K562 (cell line): Measurements from ENCODE around the gene RFNG. TPM values are rescaled to one million over a fixed set of nuclear protein-coding genes. Genes with fewer than 3 reads are reported as not detected.
A peak's percentile ranks its signal among the peaks of the same experiment; 100 is the strongest.

Experiments used
- ATAC-seq: fragments of 200-7000 bp; cut with Tn5 transposase; 3 replicates; pipeline ENCODE4 v1.9.1; 2020; ENCODE audit warnings: moderate library complexity
- BruUV-seq: library from RNA; stranded (reverse); fragments of 400-500 nt; replicated peaks from 2 replicates; lab custom pipeline; 2021; lab: Mats Ljungman, UMichigan
- CTCF ChIA-PET: fragments of 300-600 bp; formaldehyde crosslinking; extraction: SDS; loops from one replicate; lab custom pipeline; 2021; ENCODE audit warnings: low intra/inter-chr PET ratio; lab: Yijun Ruan, JAX
- POLR2A ChIA-PET: fragments of 300-600, 350-650 bp; sonication (Branson Sonifier 250); formaldehyde crosslinking; extraction: SDS; loops from one replicate; lab custom pipeline; 2021; ENCODE audit warnings: antibody characterized with exemption, inconsistent platforms; lab: Yijun Ruan, JAX
- DNase-seq, 4 experiments: peaks; one replicate each; pipeline versions ENCODE4 v3.0.0 to v3.0.0-alpha.2; 2011 to 2018; ENCODE audit warnings: low spot score in 3 of 4, mixed read lengths in 3 of 4; ENCODE audit errors: extremely low read depth in 1 of 4
- FAIRE-seq: peaks from 2 replicates; lab custom pipeline; 2011; peaks lifted over from hg19 to GRCh38; lab: Jason Lieb, UNC
- H2AFZ ChIP-seq: 2 replicates; pipeline ENCODE4 v1.6.0; 2011; ENCODE audit warnings: low read depth, low read length, control low read depth, inconsistent platforms
- H3K27ac ChIP-seq: fragments of 200-600 bp; 3 replicates; pipeline ENCODE4 v1.8.0; 2011; ENCODE audit warnings: low read depth, mild to moderate bottlenecking, control low read depth, inconsistent platforms, low read length, moderate library complexity, mixed read lengths; ENCODE audit errors: extremely low read depth
- H3K27me3 ChIP-seq, 2 experiments: fragments of 300-600 bp in 1 of 2; 2 replicates in 1 of 2; 3 replicates in 1 of 2; pipeline versions ENCODE4 v1.6.0 to v1.8.0; 2011; ENCODE audit warnings: inconsistent platforms in 2 of 2, low read length in 2 of 2, mild to moderate bottlenecking in 1 of 2, mixed read lengths in 1 of 2, moderate library complexity in 1 of 2; ENCODE audit not compliant: control insufficient read depth in 2 of 2, insufficient read depth in 2 of 2
- H3K36me3 ChIP-seq: fragments of 300-600 bp; 3 replicates; pipeline ENCODE4 v1.8.0; 2011; ENCODE audit warnings: mild to moderate bottlenecking, low read length, inconsistent platforms; ENCODE audit not compliant: control insufficient read depth, insufficient read depth
- H3K4me1 ChIP-seq, 2 experiments: fragments of 200-600 bp in 1 of 2; replicated peaks in 1 of 2; 2 replicates in 1 of 2; 3 replicates in 1 of 2; pipeline versions ENCODE4 v1.5.1 to v1.8.0; 2011; ENCODE audit warnings: inconsistent platforms in 2 of 2, low read length in 2 of 2, mild to moderate bottlenecking in 1 of 2, mixed read lengths in 1 of 2, moderate library complexity in 1 of 2; ENCODE audit not compliant: control insufficient read depth in 2 of 2, insufficient read depth in 2 of 2
- H3K4me2 ChIP-seq: 2 replicates; pipeline ENCODE4 v1.6.1; 2011; ENCODE audit warnings: low read length, control low read depth, inconsistent platforms, mixed read lengths; ENCODE audit not compliant: insufficient read depth
- H3K4me3 ChIP-seq: fragments of 200-600 bp; sonication (generic), shearing (Covaris generic); 2 replicates; pipeline ENCODE4 v1.5.1; 2016; ENCODE audit warnings: control low read depth, inconsistent platforms
- H3K79me2 ChIP-seq: fragments of 200-600 bp; 3 replicates; pipeline ENCODE4 v1.8.0; 2011; ENCODE audit warnings: low read length, inconsistent platforms; ENCODE audit not compliant: control insufficient read depth, insufficient read depth
- H3K9ac ChIP-seq, 2 experiments: 2 replicates each; pipeline versions ENCODE4 v1.6.0 to v1.6.1; 2011; ENCODE audit warnings: low read depth in 2 of 2, low read length in 2 of 2, control low read depth in 1 of 2, inconsistent platforms in 1 of 2, mild to moderate bottlenecking in 1 of 2, mixed read lengths in 1 of 2; ENCODE audit not compliant: insufficient read depth in 1 of 2
- H3K9me1 ChIP-seq: one replicate; pipeline ENCODE4 v1.6.0; 2011; ENCODE audit warnings: inconsistent platforms, mild to moderate bottlenecking, low read length, moderate library complexity; ENCODE audit not compliant: control insufficient read depth, insufficient read depth
- H3K9me3 ChIP-seq: replicated peaks from 2 replicates; pipeline ENCODE4 v1.5.1; 2011; ENCODE audit warnings: low read depth, low read length, inconsistent platforms; ENCODE audit not compliant: control insufficient read depth, insufficient read depth
- H4K20me1 ChIP-seq: replicated peaks from 2 replicates; pipeline ENCODE4 v1.6.1; 2011; ENCODE audit warnings: low read length, inconsistent platforms, mixed read lengths; ENCODE audit not compliant: control insufficient read depth, insufficient read depth
- KDM4B ChIP-seq, 2 experiments: fragments of 450-650 bp in 1 of 2; sonication (generic) in 1 of 2; IDR thresholded peaks; 2 replicates each; pipeline ENCODE4 v1.6.1; 2016 to 2017; ENCODE audit warnings: borderline replicate concordance in 2 of 2, antibody characterized with exemption in 1 of 2, low read depth in 1 of 2, mild to moderate bottlenecking in 1 of 2
- POLR2G ChIP-seq: fragments of 200-400 bp; formaldehyde crosslinking; IDR thresholded peaks from 2 replicates; pipeline ENCODE4 v1.6.1; 2017; ENCODE audit warnings: low read depth, mild to moderate bottlenecking, antibody characterized with exemption, low read length, moderate library complexity
- SUPT5H ChIP-seq: fragments of 450-650 bp; IDR thresholded peaks from 2 replicates; pipeline ENCODE4 v1.6.1; 2016
- WGBS: fragments of 100-300 bp; shearing (Covaris generic); methylation state at CpG from one replicate; pipeline ENCODE4 v1.1.6; 2016; ENCODE audit warnings: low coverage, mixed read lengths; ENCODE audit not compliant: insufficient coverage; ENCODE audit errors: missing lambda C conversion rate; 5-methylcytosine and 5-hydroxymethylcytosine counted together
- in situ Hi-C: fragments of 300-500 bp; cut with MboI; formaldehyde crosslinking; loops from 4 replicates; pipeline ENCODE4 v1.15.0; 2018; ENCODE audit warnings: inconsistent platforms, mixed read lengths
- intact Hi-C: fragments of 100-400 bp; cut with micrococcal nuclease; formaldehyde crosslinking; loops from 2 replicates; pipeline ENCODE4 v1.14.2; 2022
- polyA plus RNA-seq, 8 experiments: library from polyadenylated mRNA; depleted of rRNA in 4 of 8; stranded (reverse) in 5 of 8; unstranded in 3 of 8; fragments of >200 nt; fragmentation: Nextera tagmentation in 2 of 8; fragmentation: Illumina TruSeq in 1 of 8; extraction: Ambion mirVana in 2 of 8; extraction: Trizol in 1 of 8; gene quantifications; 2 replicates each; pipeline versions ENCODE4 v1.2.1 to v1.2.3, GENCODE V29; 2011 to 2014; ENCODE audit warnings: inconsistent platforms in 1 of 8, missing spikeins in 1 of 8
- total RNA-seq, 7 experiments: library from RNA; depleted of rRNA in 6 of 7; stranded (reverse); fragments of >200 nt in 6 of 7; fragmentation: Illumina TruSeq in 2 of 7; extraction: Trizol in 2 of 7; gene quantifications; 2 replicates each; pipeline versions ENCODE4 v1.2.1 to v1.2.3, GENCODE V29; 2011 to 2021; ENCODE audit warnings: low replicate concordance in 1 of 7

Gene RFNG
- total and polyA plus RNA-seq, 9 of the 15 experiments (the other 6 are each of a cell fraction or from before 2014, with no cell fraction given) = 0.32 to 32.8 (median 9.5) TPM

- CTCF ChIA-PET = no interaction called here
- H3K27me3 ChIP-seq = no peaks in the 10 kb centered on the region
These were observed 3.7 kb upstream of the RFNG start for GRCh38 chr17:82055023-82055964.

More at GRCh38 chr17:82055023-82055964, 3.7 kb upstream of the RFNG start:
- TF ChIP-seq POLR2G = peak; percentile 53; the same call in 1 of the 2 replicates
- 0 out of 2 replicates have a peak, but pooled peaks have one; percentile 23 for TF ChIP-seq SUPT5H
- TF ChIP-seq KDM4B (IDR thresholded peaks at IDR 0.05; ENCODE audit: borderline replicate concordance in 2 of 2, low read depth in 1 of 2) = no peak
- intact Hi-C loops = no loop called here
- DNase-seq (no peak), ATAC-seq (no peak), FAIRE-seq (no peak)
- Histone ChIP-seq H2AFZ (no peak overlapping the region), H3K4me2 (no peak overlapping the region), H3K9me1 (no peaks in the 10 kb centered on the region), H3K4me1 (peaks cover 6 to 87% of the 10 kb centered on the region in 2 experiments; a peak in 3 of 5 replicates), H3K79me2 (peaks cover 27% of the 10 kb centered on the region), H4K20me1 (peaks cover 11% of the 10 kb centered on the region), H3K4me3 (no peak overlapping the region), H3K9me3 (no peaks in the 10 kb centered on the region), H3K36me3 (peaks cover 78% of the 10 kb centered on the region; the same call in 2 of the 3 replicates), H3K27ac (no peak overlapping the region), H3K9ac (peak overlapping the region in 1 of 2 experiments; percentile 68; a peak in 2 of 4 replicates)
- in situ Hi-C loops = no loop called here
- no TSS peak for BruUV-seq
- POLR2A ChIA-PET = interaction anchor here (0.7 to 1.7 kb wide), 3 partner anchors 12 to 27 kb away, joined by 3 to 9 read pairs (median 6); no protein-coding TSS in a partner anchor
- 95% methylated on average over 13 of the region's 26 CpGs for WGBS
